Fibroblast of peridontal ligament (primary cell): ENCODE results near the gene PROX1.
"Not testable (repeated sequence)": the region's sequence is repeated elsewhere in the genome, so short reads cannot be mapped to it uniquely, and the experiment has no call there.

Source experiments
- DNase-seq: peaks from one replicate; pipeline ENCODE4 v3.0.0-alpha.2; 2010; ENCODE audit errors: extremely low read depth

PROX1 gene

GRCh38 chr1:214068979-214069378 is 81.2 kb downstream of the PROX1 start:
- DNase-seq: no peak

DNA sequence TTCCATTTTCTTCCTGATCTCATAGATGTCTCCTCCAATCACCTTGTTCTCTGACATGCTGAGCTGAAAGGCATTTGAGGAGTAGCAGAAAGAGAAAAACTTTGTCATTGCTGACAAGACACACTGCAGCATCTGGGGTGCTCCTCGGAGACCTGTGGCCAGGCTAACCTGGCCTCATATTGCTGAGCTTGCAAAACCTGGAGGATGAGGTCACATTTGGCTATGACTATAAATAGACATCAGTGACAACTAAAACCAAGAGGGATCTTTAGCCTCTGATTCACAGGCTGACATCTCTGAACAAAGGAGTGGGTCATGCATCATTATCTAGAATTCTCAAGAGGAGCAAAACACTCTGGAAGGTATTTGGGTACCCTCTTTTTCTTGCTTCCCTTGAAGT is 83.7 kb downstream of the PROX1 start:
- DNase-seq: no peak

- DNase-seq: no peak
These were observed 84.8 kb downstream of the PROX1 start for GRCh38 chr1:214072426-214073157.

DNA sequence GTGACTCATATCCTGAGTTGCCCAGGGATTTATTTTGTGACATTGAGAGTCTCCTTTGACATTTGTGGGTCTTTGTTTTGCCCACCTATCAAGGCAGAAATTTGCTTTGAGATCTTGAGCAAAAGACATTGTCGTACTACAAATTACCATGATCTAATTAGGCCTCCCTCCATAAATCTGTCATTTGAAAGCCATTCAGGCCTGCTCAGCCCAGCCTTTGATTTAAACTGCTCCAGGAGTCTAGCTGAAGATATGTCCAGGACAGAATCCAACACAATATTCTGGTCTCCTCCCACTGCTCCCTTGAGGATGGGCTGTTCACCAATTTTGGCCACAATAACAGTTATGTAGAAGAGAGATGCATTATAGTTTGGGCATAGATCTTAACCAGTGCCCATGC is 86.7 kb downstream of the PROX1 start:
- no peak for DNase-seq

DNA sequence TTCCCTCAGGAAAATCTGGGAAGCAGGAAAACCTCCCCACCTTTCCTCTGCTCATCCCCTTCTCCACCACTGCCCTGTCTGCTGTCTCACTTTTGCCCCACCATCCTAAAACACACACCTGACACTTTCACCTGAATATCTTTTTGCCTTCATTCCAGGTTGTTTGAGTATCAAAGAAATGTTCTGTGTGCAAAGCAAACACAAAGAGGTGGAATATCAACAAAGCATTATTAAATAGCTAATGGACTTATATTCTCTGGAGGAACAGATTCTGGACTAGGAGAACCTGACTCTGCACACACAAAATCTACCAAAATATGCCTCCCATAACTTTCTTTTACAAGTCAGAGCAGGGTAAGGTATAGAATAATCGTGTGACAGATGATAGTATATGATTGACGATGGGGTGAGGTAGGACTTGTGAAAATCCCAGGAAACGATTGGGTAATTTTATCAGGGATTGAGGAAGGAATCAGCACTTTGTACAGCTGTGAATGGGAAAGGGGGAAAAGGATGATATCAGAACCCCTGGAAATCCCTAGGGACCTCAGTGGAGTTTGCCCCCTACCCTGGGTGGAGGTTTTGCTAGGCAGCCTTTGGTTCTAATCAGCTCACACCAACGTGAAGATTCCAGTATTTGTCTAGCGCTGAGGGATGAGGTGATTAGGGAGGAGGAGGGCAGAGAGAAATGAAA is 87.7 kb downstream of the PROX1 start:
- no peak for DNase-seq

DNA sequence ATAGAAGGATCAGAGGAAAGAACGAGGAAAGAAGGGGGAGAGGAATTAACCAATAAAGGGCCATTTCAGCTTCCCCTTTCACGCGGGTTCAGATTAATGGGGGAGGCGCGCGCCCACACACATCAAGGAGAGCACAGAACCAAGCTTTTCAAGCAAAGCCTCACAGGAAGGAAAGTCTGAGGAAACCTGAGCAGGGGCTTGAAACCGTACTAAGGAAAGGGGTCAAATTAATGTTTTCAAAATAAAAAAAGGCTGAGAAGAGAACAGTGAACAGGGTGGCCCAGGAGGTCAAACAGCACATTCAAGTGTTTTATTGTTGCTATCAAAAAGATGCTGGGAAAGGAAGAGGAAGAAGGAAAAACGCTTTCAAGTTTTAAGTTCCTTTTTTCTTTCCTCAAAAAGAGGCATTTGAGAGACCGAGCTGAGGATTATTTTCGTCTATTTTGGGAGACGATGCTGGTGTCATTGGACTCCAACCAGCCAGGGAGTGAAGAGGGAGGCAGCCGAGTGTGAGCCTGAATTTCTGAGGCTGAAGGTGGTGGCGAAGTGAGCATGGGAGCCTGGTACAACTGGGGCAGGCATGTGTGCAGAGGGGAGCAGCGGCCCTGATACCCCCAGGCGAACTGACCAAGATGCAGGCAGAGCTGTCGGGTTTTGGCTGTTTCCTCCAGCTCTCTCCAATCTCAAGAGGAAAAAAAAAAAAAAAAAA is 88.4 kb downstream of the PROX1 start:
- DNase-seq: no peak

DNA sequence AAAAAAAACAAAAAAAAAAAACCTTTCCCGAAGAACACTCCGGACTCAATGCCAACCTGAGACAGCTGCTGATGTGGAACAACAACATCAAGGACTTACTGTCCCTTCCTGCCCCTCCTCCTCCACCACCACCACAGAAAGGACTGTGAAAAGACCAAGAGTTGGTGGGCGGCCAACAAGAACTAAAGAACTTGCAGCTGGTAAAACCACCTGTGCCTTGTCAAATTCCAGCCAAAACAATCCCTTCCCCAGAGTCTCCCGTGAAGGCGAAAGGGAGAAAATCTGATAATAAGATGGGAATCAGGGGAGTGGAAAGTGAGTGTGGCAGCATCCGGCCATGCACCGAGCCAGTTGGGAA is 88.9 kb downstream of the PROX1 start:
- no peak for DNase-seq

- DNase-seq: no peak
These were observed 91.2 kb downstream of the PROX1 start for GRCh38 chr1:214078950-214079349.

- no peak for DNase-seq
These were observed 97.6 kb downstream of the PROX1 start for GRCh38 chr1:214085325-214085724.

DNA sequence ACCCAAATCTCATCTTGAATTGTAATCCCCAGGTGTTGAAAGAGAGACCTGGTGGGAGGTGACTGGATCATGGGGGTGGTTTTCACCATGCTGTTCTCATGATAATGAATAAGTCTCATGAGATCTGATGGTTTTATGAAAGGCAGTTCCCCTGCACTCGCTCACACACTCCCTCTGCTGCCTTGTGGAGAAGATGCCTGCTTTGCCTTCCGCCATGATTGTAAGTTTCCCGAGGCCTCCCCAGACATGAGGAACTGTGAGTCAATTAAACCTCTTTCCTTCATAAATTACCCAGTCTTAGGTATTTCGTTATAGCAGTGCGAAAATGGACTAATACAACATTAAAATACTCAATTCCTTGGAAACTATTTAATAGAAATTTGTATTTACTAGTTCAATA is 99.2 kb downstream of the PROX1 start:
- DNase-seq: no peak

GRCh38 chr1:214089003-214089402 is 101.2 kb downstream of the PROX1 start:
- DNase-seq: not testable (repeated sequence)
